H1 (cell line): ENCODE data around the gene ZNF541. TPM values are rescaled to one million over a fixed set of nuclear protein-coding genes. Genes with fewer than 3 reads are reported as not detected.

ENCODE experiments used
- CTCF ChIA-PET: fragments of 300-600 bp; sonication (Branson Sonifier 250); formaldehyde crosslinking; loops from one replicate; lab custom pipeline; 2021; ENCODE audit not compliant: partially characterized antibody; lab: Charles Lee
- POLR2A ChIA-PET: fragments of 300-600 bp; sonication (Branson Sonifier 250); formaldehyde crosslinking; loops from one replicate; lab custom pipeline; 2021; ENCODE audit warnings: inconsistent platforms; ENCODE audit not compliant: partially characterized antibody; lab: Charles Lee
- DNase-seq, 2 experiments: peaks; one replicate each; pipeline versions ENCODE4 v3.0.0 to v3.0.0-alpha.2; 2010 to 2022; ENCODE audit warnings: low spot score in 2 of 2, low read depth in 1 of 2, mixed read lengths in 1 of 2
- FAIRE-seq: peaks from 2 replicates; lab custom pipeline; 2011; peaks lifted over from hg19 to GRCh38; lab: Jason Lieb, UNC
- H2AFZ ChIP-seq: 2 replicates; pipeline ENCODE4 v1.8.1; 2012; ENCODE audit warnings: low read length, inconsistent platforms
- H2AK5ac ChIP-seq: 2 replicates; pipeline ENCODE4 v1.6.1; 2013; ENCODE audit warnings: low read depth, low read length
- H2BK120ac ChIP-seq: replicated peaks from 2 replicates; pipeline ENCODE3; 2013; ENCODE audit warnings: low read depth, low read length, inconsistent platforms
- H2BK12ac ChIP-seq: 2 replicates; pipeline ENCODE4 v1.6.1; 2013; ENCODE audit warnings: low read depth, low read length
- H2BK15ac ChIP-seq: 2 replicates; pipeline ENCODE4 v1.6.1; 2013; ENCODE audit warnings: low read length
- H2BK20ac ChIP-seq: 2 replicates; pipeline ENCODE4 v1.6.1; 2013; ENCODE audit warnings: low read length
- H2BK5ac ChIP-seq: 2 replicates; pipeline ENCODE4 v1.6.1; 2013; ENCODE audit warnings: low read depth, low read length
- H3K14ac ChIP-seq: 2 replicates; pipeline ENCODE4 v1.6.1; 2013; ENCODE audit warnings: inconsistent platforms; ENCODE audit not compliant: insufficient read length
- H3K18ac ChIP-seq: 2 replicates; pipeline ENCODE4 v1.6.1; 2013; ENCODE audit warnings: low read length; ENCODE audit errors: extremely low read depth
- H3K23ac ChIP-seq: 2 replicates; pipeline ENCODE4 v1.6.1; 2013; ENCODE audit warnings: inconsistent platforms; ENCODE audit not compliant: insufficient read length
- H3K23me2 ChIP-seq: 2 replicates; pipeline ENCODE4 v1.6.1; 2013; ENCODE audit warnings: low read depth, low read length
- H3K27ac ChIP-seq: 2 replicates; pipeline ENCODE4 v1.6.1; 2011; ENCODE audit warnings: low read depth, low read length, inconsistent platforms
- H3K27me3 ChIP-seq, 4 experiments: replicated peaks in 1 of 4; 1 replicate in 1 of 4; 2 replicates in 3 of 4; pipeline versions ENCODE4 v1.6.1 to v1.8.1; 2011 to 2013; ENCODE audit warnings: low read length in 3 of 4, mild to moderate bottlenecking in 3 of 4, inconsistent platforms in 2 of 4, mixed read lengths in 2 of 4, moderate library complexity in 1 of 4; ENCODE audit not compliant: control insufficient read depth in 3 of 4, insufficient read depth in 3 of 4; ENCODE audit errors: extremely low read depth in 1 of 4
- H3K36me3 ChIP-seq, 4 experiments: 2 replicates each; pipeline versions ENCODE4 v1.6.1 to v1.8.1; 2011 to 2013; ENCODE audit warnings: mild to moderate bottlenecking in 4 of 4, low read length in 3 of 4, moderate library complexity in 2 of 4, control low read depth in 1 of 4, inconsistent platforms in 1 of 4; ENCODE audit not compliant: insufficient read depth in 4 of 4, control insufficient read depth in 2 of 4
- H3K4ac ChIP-seq: replicated peaks from 2 replicates; pipeline ENCODE3; 2013; ENCODE audit warnings: low read length, low read depth, mixed read lengths, inconsistent platforms; ENCODE audit not compliant: insufficient read length
- H3K4me1 ChIP-seq, 4 experiments: replicated peaks in 1 of 4; 1 replicate in 1 of 4; 2 replicates in 3 of 4; pipeline versions ENCODE4 v1.6.1 to v1.8.1; 2011 to 2013; ENCODE audit warnings: low read length in 3 of 4, inconsistent platforms in 2 of 4, mixed read lengths in 1 of 4; ENCODE audit not compliant: insufficient read depth in 4 of 4, control insufficient read depth in 3 of 4
- H3K4me2 ChIP-seq, 2 experiments: 2 replicates each; pipeline versions ENCODE4 v1.6.1 to v1.8.1; 2011 to 2013; ENCODE audit warnings: low read depth in 2 of 2, low read length in 2 of 2, control low read depth in 1 of 2, inconsistent platforms in 1 of 2, mild to moderate bottlenecking in 1 of 2; ENCODE audit not compliant: insufficient read depth in 1 of 2
- H3K4me3 ChIP-seq, 4 experiments: fragments of 200-600, 300-600 bp in 1 of 4; sonication (generic), shearing (Covaris generic), sonication (Bioruptor Twin) in 1 of 4; 2 replicates each; pipeline versions ENCODE4 v1.5.1 to v1.8.1; 2011 to 2016; ENCODE audit warnings: low read length in 4 of 4, low read depth in 3 of 4, control low read depth in 2 of 4, inconsistent platforms in 2 of 4, mild to moderate bottlenecking in 2 of 4, mixed read lengths in 1 of 4, moderate library complexity in 1 of 4; ENCODE audit not compliant: insufficient read depth in 2 of 4; ENCODE audit errors: extremely low read depth in 1 of 4
- H3K56ac ChIP-seq: replicated peaks from 2 replicates; pipeline ENCODE3; 2013; ENCODE audit warnings: low read depth, mild to moderate bottlenecking, mixed read lengths, low read length, inconsistent platforms; ENCODE audit not compliant: insufficient read length
- H3K79me1 ChIP-seq: 2 replicates; pipeline ENCODE4 v1.6.1; 2013; ENCODE audit warnings: low read depth, low read length, control low read depth
- H3K79me2 ChIP-seq, 2 experiments: 2 replicates each; pipeline versions ENCODE4 v1.6.1 to v1.8.1; 2012 to 2013; ENCODE audit warnings: low read length in 2 of 2, mild to moderate bottlenecking in 2 of 2, inconsistent platforms in 1 of 2; ENCODE audit not compliant: insufficient read depth in 2 of 2, control insufficient read depth in 1 of 2
- H3K9ac ChIP-seq, 4 experiments: replicated peaks in 1 of 4; 1 replicate in 1 of 4; 2 replicates in 3 of 4; pipeline versions ENCODE4 v1.6.1 to v1.8.1; 2011 to 2013; ENCODE audit warnings: low read depth in 3 of 4, low read length in 3 of 4, control low read depth in 2 of 4, mild to moderate bottlenecking in 2 of 4, moderate library complexity in 2 of 4, inconsistent platforms in 1 of 4; ENCODE audit errors: extremely low read depth in 1 of 4
- H3K9me3 ChIP-seq, 2 experiments: 2 replicates each; pipeline versions ENCODE4 v1.6.1 to v1.8.1; 2012 to 2013; ENCODE audit warnings: mild to moderate bottlenecking in 2 of 2, moderate library complexity in 2 of 2, control low read depth in 1 of 2, inconsistent platforms in 1 of 2, low read depth in 1 of 2, low read length in 1 of 2, mixed read lengths in 1 of 2; ENCODE audit not compliant: insufficient read depth in 2 of 2
- H4K20me1 ChIP-seq, 2 experiments: replicated peaks in 1 of 2; 2 replicates each; pipeline versions ENCODE3 to v1.8.1; 2011 to 2013; ENCODE audit warnings: inconsistent platforms in 2 of 2, low read length in 2 of 2, mild to moderate bottlenecking in 1 of 2; ENCODE audit not compliant: insufficient read depth in 2 of 2, control insufficient read depth in 1 of 2
- H4K5ac ChIP-seq: 2 replicates; pipeline ENCODE4 v1.6.1; 2013; ENCODE audit warnings: low read length, low read depth, mixed read lengths, inconsistent platforms; ENCODE audit not compliant: insufficient read length
- H4K8ac ChIP-seq: 2 replicates; pipeline ENCODE4 v1.8.0; 2013; ENCODE audit warnings: mild to moderate bottlenecking, moderate library complexity, low read length, inconsistent platforms; ENCODE audit not compliant: insufficient read depth; ENCODE audit errors: extremely low read depth
- H4K91ac ChIP-seq: replicated peaks from 2 replicates; pipeline ENCODE3; 2013; ENCODE audit warnings: low read length, mixed read lengths, inconsistent platforms; ENCODE audit not compliant: insufficient read length
- EP300 ChIP-seq, 2 experiments: IDR thresholded peaks; 1 replicate in 1 of 2; 2 replicates in 1 of 2; pipeline ENCODE4 v1.6.1; 2011 to 2012; ENCODE audit warnings: low read depth in 2 of 2, low read length in 2 of 2, mild to moderate bottlenecking in 2 of 2, borderline replicate concordance in 1 of 2, inconsistent platforms in 1 of 2, moderate library complexity in 1 of 2
- GABPA ChIP-seq: IDR thresholded peaks from 2 replicates; pipeline ENCODE4 v1.6.1; 2011; ENCODE audit warnings: mild to moderate bottlenecking, low read length, moderate library complexity, borderline replicate concordance; ENCODE audit not compliant: insufficient read depth
- HDAC2 ChIP-seq, 2 experiments: fragments of 300-600 bp in 1 of 2; sonication (generic) in 1 of 2; IDR thresholded peaks; 2 replicates each; pipeline ENCODE4 v1.6.1; 2011 to 2012; ENCODE audit warnings: low read depth in 2 of 2, low read length in 2 of 2, mild to moderate bottlenecking in 2 of 2, moderate library complexity in 2 of 2, borderline replicate concordance in 1 of 2, inconsistent platforms in 1 of 2
- PHF8 ChIP-seq: fragments of 200-600 bp; sonication (generic); conservative IDR thresholded peaks from 2 replicates; pipeline ENCODE4 v1.7.1; 2012; ENCODE audit warnings: low read depth, mild to moderate bottlenecking, inconsistent platforms, low read length, moderate library complexity
- RXRA ChIP-seq: IDR thresholded peaks from 2 replicates; pipeline ENCODE4 v1.6.1; 2011; ENCODE audit warnings: low read depth, mild to moderate bottlenecking, low read length, moderate library complexity; ENCODE audit not compliant: insufficient read depth
- SIRT6 ChIP-seq: IDR thresholded peaks from one replicate; pipeline ENCODE4 v1.7.1; 2012; ENCODE audit warnings: low read length, inconsistent platforms
- SUZ12 ChIP-seq: fragments of 200-600 bp; sonication (generic); IDR thresholded peaks from 2 replicates; pipeline ENCODE4 v1.6.1; 2012; ENCODE audit warnings: mild to moderate bottlenecking, inconsistent platforms, low read length, moderate library complexity, mixed read lengths
- WGBS, 2 experiments: shearing (Covaris generic) in 1 of 2; methylation state at CpG; one replicate each; pipeline versions ENCODE4 v1.1.6 to v1.1.7; 2013 to 2015; ENCODE audit warnings: low lambda C conversion rate in 2 of 2, mixed read lengths in 2 of 2, inconsistent platforms in 1 of 2, low coverage in 1 of 2, missing lambda C conversion rate in 1 of 2; ENCODE audit not compliant: insufficient replicate concordance in 2 of 2, insufficient coverage in 1 of 2, insufficient read length in 1 of 2; ENCODE audit errors: extremely low coverage in 1 of 2, missing lambda C conversion rate in 1 of 2; 5-methylcytosine and 5-hydroxymethylcytosine counted together
- polyA plus RNA-seq, 7 experiments: library from polyadenylated mRNA; depleted of rRNA in 3 of 7; stranded (reverse) in 5 of 7; unstranded in 2 of 7; fragments of >200 nt in 5 of 7; fragments of 200-250 nt in 2 of 7; gene quantifications; 1 replicate in 5 of 7; 2 replicates in 1 of 7; 4 replicates in 1 of 7; pipeline versions ENCODE4 v1.2.1 to v1.2.3, GENCODE V29; 2011 to 2013; ENCODE audit warnings: missing spikeins in 2 of 7, mixed read lengths in 2 of 7
- total RNA-seq: library from RNA; stranded (reverse); fragmentation: NEBNext Ultra II Directional; extraction: Animal tissue kit (Norgen Biotek cat#: 25700); gene quantifications from 2 replicates; pipeline ENCODE4 v1.2.1, GENCODE V29; 2021

ZNF541 gene
- total and polyA plus RNA-seq, 2 of the 8 experiments (the other 6 are each of a cell fraction or from before 2014, with no cell fraction given): 0.05 TPM; not detected in 1

GRCh38 chr19:47598407-47599349, 25.7 kb upstream of the ZNF541 start:
- Histone ChIP-seq H3K4me3 (peak overlapping the region; percentile 33 to 60 (median 44)), H3K27ac (peak overlapping the region; percentile 82), H3K9ac (peak overlapping the region in 2 of 4 experiments; percentile 36 to 39; a peak in 4 of 7 replicates), H2AFZ (peak overlapping the region; percentile 62; the same call in 1 of the 2 replicates), H3K79me2 (no peaks in the 10 kb centered on the region), H2BK20ac (peak overlapping the region; percentile 99; the same call in 1 of the 2 replicates), H3K9me3 (no peaks in the 10 kb centered on the region), H3K18ac (peak overlapping the region; percentile 97), H3K14ac (no peak overlapping the region), H4K5ac (peak overlapping the region; percentile 86), H3K23ac (no peak overlapping the region), H3K4me2 (peak overlapping the region; percentile 70 to 78), H2BK5ac (peak overlapping the region; percentile 99), H4K20me1 (no peaks in the 10 kb centered on the region), H3K4me1 (peaks cover 0 to 6% (median 4%) of the 10 kb centered on the region in 4 experiments; a peak in 6 of 7 replicates), H2AK5ac (peak overlapping the region; percentile 98; the same call in 1 of the 2 replicates), H3K27me3 (no peaks in the 10 kb centered on the region), H4K8ac (no peak overlapping the region; the same call in 1 of the 2 replicates), H2BK12ac (peak overlapping the region; percentile 99), H3K79me1 (no peaks in the 10 kb centered on the region), H3K4ac (peak overlapping the region; percentile 89), H2BK120ac (peak overlapping the region; percentile 95), H2BK15ac (peak overlapping the region; percentile 63; the same call in 1 of the 2 replicates), H3K56ac (peak overlapping the region; percentile 33), H3K36me3 (no peaks in the 10 kb centered on the region), H4K91ac (peak overlapping the region; percentile 92), H3K23me2 (peaks cover 10% of the 10 kb centered on the region; the same call in 1 of the 2 replicates)
- peak; percentile 76 to 86 for DNase-seq
- ChIA-PET CTCF (interaction anchor here (0.6 to 2.6 kb wide), 13 partner anchors 9 to 1198 kb away, joined by 3 to 7 read pairs (median 3); partner anchors contain the start of gene BICRA), POLR2A (interaction anchor here (0.8 to 5.0 kb wide), 8 partner anchors 10 to 486 kb away, joined by 3 to 57 read pairs (median 9); partner anchors contain the start of genes KPTN, MEIS3 and ZC3H4)
- WGBS, 2 experiments: 5% methylated on average over 21 of the region's 21 CpGs; no CpG with 5 or more reads in 1 of the 2 experiments
- FAIRE-seq: no peak
- TF ChIP-seq PHF8: no peak
- no peak for TF ChIP-seq SIRT6
- peak in 1 of 2 experiments; percentile 58; a peak in 1 of 3 replicates for TF ChIP-seq EP300 (IDR thresholded peaks at IDR 0.05; ENCODE audit: borderline replicate concordance in 1 of 2, low read depth in 2 of 2, low read length in 2 of 2)
- TF ChIP-seq RXRA: no peak
- no peak for TF ChIP-seq GABPA
- TF ChIP-seq SUZ12: no peak
- TF ChIP-seq HDAC2 (IDR thresholded peaks at IDR 0.05; ENCODE audit: borderline replicate concordance in 1 of 2, low read depth in 2 of 2, low read length in 2 of 2): 0 out of 4 replicates have a peak, but pooled peaks of 1 of the 2 experiments have one; percentile 51
